GM21737 (cell line): ENCODE measurements around the gene AGAP1.
"Not testable (repeated sequence)": the region's sequence is repeated elsewhere in the genome, so short reads cannot be mapped to it uniquely, and the experiment has no call there.

Source experiments
- ATAC-seq: cut with Tn5 transposase; IDR thresholded peaks from one replicate; pipeline ENCODE4 v1.9.1; 2021; ENCODE audit warnings: mild to moderate bottlenecking, moderate library complexity; ENCODE audit not compliant: unreplicated experiment

AGAP1 gene

GRCh38 chr2:235752846-235753245 is 259.0 kb downstream of the AGAP1 start:
- ATAC-seq: no peak

- ATAC-seq: no peak
Observed at GRCh38 chr2:235754357-235755207, 260.7 kb downstream of the AGAP1 start.

- ATAC-seq: no peak
Observed at GRCh38 chr2:235756491-235756890, 262.6 kb downstream of the AGAP1 start.

GRCh38 chr2:235757212-235757611 is 263.4 kb downstream of the AGAP1 start:
- no peak for ATAC-seq

- ATAC-seq: no peak
Observed at GRCh38 chr2:235757640-235758039, 263.8 kb downstream of the AGAP1 start.

GRCh38 chr2:235762832-235763598 is 269.2 kb downstream of the AGAP1 start:
- ATAC-seq: no peak

- no peak for ATAC-seq
Observed at GRCh38 chr2:235763816-235764215, 270.0 kb downstream of the AGAP1 start.

GRCh38 chr2:235764478-235764877 is 270.6 kb downstream of the AGAP1 start:
- not testable (repeated sequence) for ATAC-seq

- no peak for ATAC-seq
Observed at GRCh38 chr2:235765181-235765820, 271.5 kb downstream of the AGAP1 start.

GRCh38 chr2:235766278-235766677 is 272.4 kb downstream of the AGAP1 start:
- no peak for ATAC-seq

GRCh38 chr2:235768606-235769005 is 274.8 kb downstream of the AGAP1 start:
- no peak for ATAC-seq

- ATAC-seq: no peak
Observed at GRCh38 chr2:235769046-235769445, 275.2 kb downstream of the AGAP1 start.

GRCh38 chr2:235770909-235771820 is 277.3 kb downstream of the AGAP1 start:
- ATAC-seq: no peak

- ATAC-seq: no peak
Observed at GRCh38 chr2:235773188-235773928, 279.5 kb downstream of the AGAP1 start.

- ATAC-seq: no peak
Observed at GRCh38 chr2:235774153-235774870, 280.5 kb downstream of the AGAP1 start.

GRCh38 chr2:235776531-235776930 is 282.7 kb downstream of the AGAP1 start:
- ATAC-seq: no peak

GRCh38 chr2:235779444-235779896 is 285.6 kb downstream of the AGAP1 start:
- no peak for ATAC-seq

- no peak for ATAC-seq
Observed at GRCh38 chr2:235780401-235780800, 286.6 kb downstream of the AGAP1 start.

GRCh38 chr2:235781775-235782174 is 287.9 kb downstream of the AGAP1 start:
- ATAC-seq: no peak
